ENCODE data around the gene MGP. TPM values are rescaled to one million over a fixed set of nuclear protein-coding genes. Genes with fewer than 3 reads are reported as not detected.

The MGP gene
- total RNA-seq, 2 experiments from 2014 or later, result 1.3 to 1.8 TPM

DNA sequence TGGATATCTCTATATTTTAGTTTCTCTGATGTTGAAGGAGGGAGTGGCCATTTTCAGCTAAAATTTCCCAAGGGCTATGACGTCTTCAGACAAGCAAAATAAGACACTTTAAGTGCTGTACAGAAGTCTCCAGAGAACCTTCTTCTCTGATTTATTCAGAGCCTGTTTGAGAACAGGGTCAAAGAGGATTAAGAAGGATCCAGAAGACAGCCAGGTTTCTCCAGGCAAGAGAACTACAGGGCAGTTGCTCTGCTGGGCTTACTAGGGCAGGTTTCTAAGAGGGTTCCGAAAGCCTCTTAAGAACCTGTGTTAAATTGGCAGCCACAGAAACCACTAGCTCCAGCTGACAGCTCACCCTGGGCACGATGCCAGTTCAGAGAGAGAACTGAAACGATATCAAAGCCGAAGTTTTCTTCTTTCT, 1.2 kb downstream of the MGP start:
- no peaks in the 10 kb centered on the region for H3K27me3 Mint-ChIP-seq
- ChIA-PET CTCF (interaction anchor here (0.7 to 1.4 kb wide), 2 partner anchors 10 to 19 kb away, joined by 3 read pairs; no protein-coding TSS in a partner anchor), POLR2A (interaction anchor here (0.7 to 1.8 kb wide), 8 partner anchors 11 to 113 kb away, joined by 3 to 7 read pairs (median 4); partner anchors contain the start of genes ARHGDIB, C12orf60 and WBP11)
- peak; percentile 91 for ATAC-seq (ENCODE audit: poor library complexity)
- DNase-seq, result peak; percentile 68 to 93 (median 82)
- intact Hi-C loops (cut with DNase I, micrococcal nuclease), result loop anchor here in 1 of 2 experiments (1.0 to 10.0 kb wide), 3 partner anchors 38 to 110 kb away; partner anchors contain the start of genes C12orf60 and WBP11
- Histone ChIP-seq H3K36me3 (ENCODE audit: insufficient read depth, low read length) (no peaks in the 10 kb centered on the region), H3K27ac (ENCODE audit: low read depth in 1 of 2, low read length in 2 of 2) (no peak overlapping the region), H3K4me3 (ENCODE audit: low read length) (peak overlapping the region; percentile 7), H3K4me1 (ENCODE audit: insufficient read depth, low read length) (peaks cover 11% of the 10 kb centered on the region), H3K9me3 (ENCODE audit: control insufficient read depth in 1 of 2, insufficient read depth in 1 of 2, low read length in 2 of 2) (no peaks in the 10 kb centered on the region), H3K27me3 (ENCODE audit: control insufficient read depth in 1 of 2, insufficient read depth in 2 of 2, low read length in 2 of 2) (no peaks in the 10 kb centered on the region)
- peak overlapping the region; percentile 86 for H3K27ac Mint-ChIP-seq
- no peaks in the 10 kb centered on the region for H3K9me3 Mint-ChIP-seq
- TF ChIP-seq, protein P1, sequence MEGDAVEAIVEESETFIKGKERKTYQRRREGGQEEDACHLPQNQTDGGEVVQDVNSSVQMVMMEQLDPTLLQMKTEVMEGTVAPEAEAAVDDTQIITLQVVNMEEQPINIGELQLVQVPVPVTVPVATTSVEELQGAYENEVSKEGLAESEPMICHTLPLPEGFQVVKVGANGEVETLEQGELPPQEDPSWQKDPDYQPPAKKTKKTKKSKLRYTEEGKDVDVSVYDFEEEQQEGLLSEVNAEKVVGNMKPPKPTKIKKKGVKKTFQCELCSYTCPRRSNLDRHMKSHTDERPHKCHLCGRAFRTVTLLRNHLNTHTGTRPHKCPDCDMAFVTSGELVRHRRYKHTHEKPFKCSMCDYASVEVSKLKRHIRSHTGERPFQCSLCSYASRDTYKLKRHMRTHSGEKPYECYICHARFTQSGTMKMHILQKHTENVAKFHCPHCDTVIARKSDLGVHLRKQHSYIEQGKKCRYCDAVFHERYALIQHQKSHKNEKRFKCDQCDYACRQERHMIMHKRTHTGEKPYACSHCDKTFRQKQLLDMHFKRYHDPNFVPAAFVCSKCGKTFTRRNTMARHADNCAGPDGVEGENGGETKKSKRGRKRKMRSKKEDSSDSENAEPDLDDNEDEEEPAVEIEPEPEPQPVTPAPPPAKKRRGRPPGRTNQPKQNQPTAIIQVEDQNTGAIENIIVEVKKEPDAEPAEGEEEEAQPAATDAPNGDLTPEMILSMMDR (IDR thresholded peaks at IDR 0.05), result no peak
- peaks cover 47% of the 10 kb centered on the region for H3K4me1 Mint-ChIP-seq (ENCODE audit: low read depth)
- no peaks in the 10 kb centered on the region for H3K36me3 Mint-ChIP-seq (ENCODE audit: low read depth)
- peak overlapping the region; percentile 75 for H3K4me3 Mint-ChIP-seq

DNA sequence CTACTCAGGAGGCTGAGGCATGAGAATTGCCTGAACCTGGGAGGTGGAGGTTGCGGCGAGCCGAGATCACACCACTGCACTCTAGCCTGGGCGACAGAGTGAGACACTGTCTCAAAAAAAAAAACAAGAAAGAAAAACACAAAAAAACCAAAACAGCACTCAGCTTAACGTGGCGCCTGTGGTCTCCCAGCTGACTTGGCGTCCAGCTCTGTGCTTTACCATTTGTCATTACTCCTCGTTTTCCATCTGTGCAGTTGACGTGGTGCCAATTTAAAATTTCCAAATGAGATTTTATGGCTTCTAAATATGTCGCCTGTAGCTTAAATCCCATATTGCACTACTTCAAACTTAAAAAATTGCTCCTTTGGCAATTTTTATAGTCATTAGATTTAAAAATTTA, 2.0 kb downstream of the MGP start:
- Mint-ChIP-seq H3K4me3 (no peak overlapping the region), H3K36me3 (ENCODE audit: low read depth) (no peaks in the 10 kb centered on the region), H3K27ac (no peak overlapping the region), H3K4me1 (ENCODE audit: low read depth) (peaks cover 47% of the 10 kb centered on the region), H3K27me3 (no peaks in the 10 kb centered on the region), H3K9me3 (no peaks in the 10 kb centered on the region)
- DNase-seq (no peak), ATAC-seq (ENCODE audit: poor library complexity) (no peak)
- H3K4me3 ChIP-seq (ENCODE audit: low read length), result no peak overlapping the region
- ChIA-PET POLR2A (interaction anchor here (0.8 to 1.8 kb wide), 4 partner anchors 10 to 112 kb away, joined by 4 to 7 read pairs (median 6); partner anchors contain the start of gene ARHGDIB), CTCF (interaction anchor here (0.8 to 1.4 kb wide), 2 partner anchors 10 to 20 kb away, joined by 3 read pairs; no protein-coding TSS in a partner anchor)
- no peaks in the 10 kb centered on the region for H3K9me3 ChIP-seq (ENCODE audit: control insufficient read depth in 1 of 2, insufficient read depth in 1 of 2, low read length in 2 of 2)
- H3K4me1 ChIP-seq (ENCODE audit: insufficient read depth, low read length), result peaks cover 11% of the 10 kb centered on the region
- H3K27me3 ChIP-seq (ENCODE audit: control insufficient read depth in 1 of 2, insufficient read depth in 2 of 2, low read length in 2 of 2), result no peaks in the 10 kb centered on the region
- H3K27ac ChIP-seq (ENCODE audit: low read depth in 1 of 2, low read length in 2 of 2), result no peak overlapping the region
- TF ChIP-seq, protein P1 (IDR thresholded peaks at IDR 0.05), result no peak
- no peaks in the 10 kb centered on the region for H3K36me3 ChIP-seq (ENCODE audit: insufficient read depth, low read length)
- intact Hi-C loops (cut with DNase I, micrococcal nuclease), result loop anchor here in 1 of 2 experiments (1.0 to 10.0 kb wide), 3 partner anchors 39 to 109 kb away; partner anchors contain the start of genes C12orf60 and WBP11

DNA sequence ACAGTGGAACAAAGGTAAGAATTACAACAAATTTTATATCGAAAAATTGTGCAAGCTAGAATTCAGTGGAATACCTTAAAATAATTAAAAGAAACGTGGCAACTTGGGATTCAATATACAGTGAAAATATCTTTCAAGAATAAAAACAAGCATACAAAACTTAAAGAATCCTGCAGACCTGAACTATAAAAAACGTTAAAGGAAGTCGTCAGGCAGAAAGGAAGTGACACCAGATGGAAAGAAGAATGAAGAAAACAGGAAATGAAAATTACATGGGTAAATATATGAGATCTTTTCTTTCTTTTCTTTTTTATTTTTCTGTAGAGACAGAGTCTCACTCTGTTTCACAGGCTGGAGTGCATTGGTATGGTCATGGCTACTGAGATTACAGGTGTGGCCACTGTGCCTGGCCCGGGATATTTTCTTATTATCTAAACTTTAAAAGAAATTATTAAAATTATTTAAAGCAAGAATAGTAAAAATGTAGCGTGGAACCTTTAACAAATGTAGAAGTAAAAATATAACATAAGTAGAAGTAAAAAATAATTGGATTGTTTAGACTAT, 4.7 kb downstream of the MGP start:
- H3K4me1 Mint-ChIP-seq (ENCODE audit: low read depth), result peaks cover 39% of the 10 kb centered on the region
- H3K36me3 ChIP-seq (ENCODE audit: insufficient read depth, low read length), result no peaks in the 10 kb centered on the region

More for the DNA sequence above, 4.7 kb downstream of the MGP start:
- Mint-ChIP-seq H3K4me3 (peak overlapping the region; percentile 30), H3K27ac (peak overlapping the region; percentile 60), H3K27me3 (no peaks in the 10 kb centered on the region), H3K36me3 (ENCODE audit: low read depth) (no peaks in the 10 kb centered on the region), H3K9me3 (no peaks in the 10 kb centered on the region)
- CTCF ChIA-PET, result no interaction called here
- Histone ChIP-seq H3K27me3 (ENCODE audit: control insufficient read depth in 1 of 2, insufficient read depth in 2 of 2, low read length in 2 of 2) (no peaks in the 10 kb centered on the region), H3K4me3 (ENCODE audit: low read length) (no peak overlapping the region), H3K4me1 (ENCODE audit: insufficient read depth, low read length) (peaks cover 10% of the 10 kb centered on the region), H3K27ac (ENCODE audit: low read depth in 1 of 2, low read length in 2 of 2) (no peak overlapping the region), H3K9me3 (ENCODE audit: control insufficient read depth in 1 of 2, insufficient read depth in 1 of 2, low read length in 2 of 2) (no peaks in the 10 kb centered on the region)
- DNase-seq (no peak), ATAC-seq (ENCODE audit: poor library complexity) (no peak)
- POLR2A ChIA-PET, result interaction anchor here (0.6 kb wide), 1 partner anchor 106 kb away, joined by 3 read pairs; no protein-coding TSS in a partner anchor
- intact Hi-C loops (cut with DNase I, micrococcal nuclease), result loop anchor here in 1 of 2 experiments (5.0 to 10.0 kb wide), 2 partner anchors 41 to 106 kb away; a partner anchor contains a TSS
- TF ChIP-seq, protein P1 (IDR thresholded peaks at IDR 0.05), result no peak
